ENCODE data around the gene ROCK2.
"Not testable (repeated sequence)": the region's sequence is repeated elsewhere in the genome, so short reads cannot be mapped to it uniquely, and the experiment has no call there.

Gene ROCK2

GRCh38 chr2:11244091-11244826 lies 100.2 kb downstream of the ROCK2 start:
- DNase-seq (ENCODE audit: low spot score) = no peak
- H3K9me3 Mint-ChIP-seq = no peaks in the 10 kb centered on the region
- no peaks in the 10 kb centered on the region for H3K27me3 Mint-ChIP-seq (ENCODE audit: low read depth)
- no peak overlapping the region for H3K27ac Mint-ChIP-seq
- peaks cover 5% of the 10 kb centered on the region for H3K36me3 Mint-ChIP-seq (ENCODE audit: low read depth)
- no peak overlapping the region for H3K4me3 Mint-ChIP-seq
- H3K4me1 Mint-ChIP-seq (ENCODE audit: low read depth) = no peaks in the 10 kb centered on the region

DNA sequence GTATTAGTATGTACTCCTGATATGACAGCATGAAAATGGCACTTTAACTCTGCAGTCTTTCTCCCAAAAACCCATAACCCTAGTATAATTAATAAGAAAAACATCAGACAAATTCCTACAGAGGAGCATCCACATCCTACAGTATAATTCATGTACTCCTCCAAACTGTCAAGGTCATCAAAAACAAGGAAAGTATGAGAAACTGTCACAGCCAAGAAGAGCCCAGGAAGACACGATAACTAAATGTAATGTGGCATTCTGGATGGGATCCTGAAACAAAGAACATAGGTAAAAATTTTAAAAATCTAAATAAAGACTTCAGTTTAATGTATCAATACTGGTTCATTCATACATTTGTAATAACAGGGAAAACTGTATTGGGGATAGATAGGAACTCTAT lies 100.9 kb downstream of the ROCK2 start:
- no peak overlapping the region for H3K4me3 Mint-ChIP-seq
- peaks cover 5% of the 10 kb centered on the region for H3K36me3 Mint-ChIP-seq (ENCODE audit: low read depth)
- no peaks in the 10 kb centered on the region for H3K27me3 Mint-ChIP-seq (ENCODE audit: low read depth)
- no peak for DNase-seq (ENCODE audit: low spot score)
- no peak overlapping the region for H3K27ac Mint-ChIP-seq
- no peaks in the 10 kb centered on the region for H3K9me3 Mint-ChIP-seq
- no peaks in the 10 kb centered on the region for H3K4me1 Mint-ChIP-seq (ENCODE audit: low read depth)

DNA sequence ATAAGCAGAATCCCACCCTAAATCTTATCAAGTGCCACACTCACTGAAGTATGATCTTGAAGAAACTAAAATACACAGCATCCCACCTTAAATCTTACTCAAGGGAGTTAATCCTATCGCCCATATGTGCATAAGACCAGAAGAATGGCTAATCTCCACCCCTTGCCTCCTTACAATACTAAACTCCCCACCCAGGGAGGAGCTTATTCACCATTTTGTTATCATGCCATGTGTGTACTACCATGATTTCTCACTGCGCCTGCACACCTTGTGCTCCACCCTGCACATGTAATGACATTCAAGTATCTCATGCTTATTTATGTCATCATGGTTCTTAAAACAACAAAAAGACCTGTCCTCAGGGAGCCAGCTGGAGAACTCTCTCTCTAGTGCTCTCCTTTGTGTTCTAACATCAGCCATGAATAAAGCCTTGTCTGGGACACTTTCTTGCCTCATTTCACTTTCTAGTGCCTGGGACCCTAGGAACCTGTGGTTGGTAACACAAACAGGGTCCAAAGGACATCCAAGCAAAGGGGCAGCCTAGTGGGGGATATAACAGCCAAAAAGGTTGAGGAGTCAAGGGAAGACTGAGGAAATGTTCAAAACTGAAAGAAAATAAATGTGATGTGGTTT lies 101.8 kb downstream of the ROCK2 start:
- Mint-ChIP-seq H3K36me3 (ENCODE audit: low read depth) (peaks cover 5% of the 10 kb centered on the region), H3K4me3 (no peak overlapping the region), H3K9me3 (no peaks in the 10 kb centered on the region), H3K27me3 (ENCODE audit: low read depth) (no peaks in the 10 kb centered on the region), H3K27ac (no peak overlapping the region), H3K4me1 (ENCODE audit: low read depth) (no peaks in the 10 kb centered on the region)
- DNase-seq (ENCODE audit: low spot score) = no peak

GRCh38 chr2:11241412-11242203 lies 102.8 kb downstream of the ROCK2 start:
- Mint-ChIP-seq H3K27me3 (ENCODE audit: low read depth) (no peaks in the 10 kb centered on the region), H3K4me1 (ENCODE audit: low read depth) (peaks cover under 1% of the 10 kb centered on the region), H3K4me3 (no peak overlapping the region), H3K36me3 (ENCODE audit: low read depth) (no peaks in the 10 kb centered on the region), H3K9me3 (no peaks in the 10 kb centered on the region), H3K27ac (no peak overlapping the region)
- no peak for DNase-seq (ENCODE audit: low spot score)

DNA sequence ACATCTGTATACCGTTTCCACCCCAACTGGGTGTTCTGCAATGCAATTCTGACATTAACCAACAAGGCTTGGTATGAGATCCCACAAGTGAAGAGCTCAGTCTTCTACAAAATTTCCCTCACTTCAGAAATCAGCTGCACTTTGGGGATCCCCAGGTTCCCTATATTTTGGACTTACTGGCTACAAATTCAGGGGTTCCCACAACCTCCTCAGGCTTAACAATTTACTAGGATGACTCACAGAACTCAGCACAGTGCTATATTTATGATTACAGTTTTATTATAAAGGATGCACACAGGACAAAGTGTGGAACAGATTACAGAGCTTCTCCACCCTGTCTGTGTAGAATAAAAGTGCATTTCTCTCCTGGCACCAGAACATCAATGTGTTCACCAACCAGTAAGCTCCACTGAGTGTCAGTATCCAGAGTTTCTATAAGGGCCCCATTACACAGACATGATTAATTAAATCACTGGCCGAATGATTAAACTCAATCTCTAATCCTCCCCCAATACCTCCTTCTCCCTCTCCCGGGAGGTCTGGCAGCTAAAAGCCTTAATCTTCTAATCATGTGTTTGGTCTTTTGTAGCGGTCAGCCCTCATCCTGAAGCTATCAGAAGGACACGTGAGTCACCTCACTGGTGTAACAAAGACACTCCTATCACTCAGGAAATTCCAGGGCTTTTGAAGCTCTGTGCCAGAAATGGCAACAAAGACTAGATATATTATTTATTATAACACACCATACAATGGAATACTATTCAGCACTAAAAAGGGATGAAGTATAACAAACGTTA lies 104.6 kb downstream of the ROCK2 start:
- H3K9me3 Mint-ChIP-seq = no peaks in the 10 kb centered on the region
- no peaks in the 10 kb centered on the region for H3K27me3 Mint-ChIP-seq (ENCODE audit: low read depth)
- no peak for DNase-seq (ENCODE audit: low spot score)
- H3K4me1 Mint-ChIP-seq (ENCODE audit: low read depth) = peaks cover 3% of the 10 kb centered on the region
- H3K36me3 Mint-ChIP-seq (ENCODE audit: low read depth) = peaks cover 3% of the 10 kb centered on the region
- no peak overlapping the region for H3K4me3 Mint-ChIP-seq
- no peak overlapping the region for H3K27ac Mint-ChIP-seq

- Mint-ChIP-seq H3K4me1 (ENCODE audit: low read depth) (peaks cover 3% of the 10 kb centered on the region), H3K27ac (no peak overlapping the region)
Measured at GRCh38 chr2:11239147-11239546, 105.3 kb downstream of the ROCK2 start.

DNA sequence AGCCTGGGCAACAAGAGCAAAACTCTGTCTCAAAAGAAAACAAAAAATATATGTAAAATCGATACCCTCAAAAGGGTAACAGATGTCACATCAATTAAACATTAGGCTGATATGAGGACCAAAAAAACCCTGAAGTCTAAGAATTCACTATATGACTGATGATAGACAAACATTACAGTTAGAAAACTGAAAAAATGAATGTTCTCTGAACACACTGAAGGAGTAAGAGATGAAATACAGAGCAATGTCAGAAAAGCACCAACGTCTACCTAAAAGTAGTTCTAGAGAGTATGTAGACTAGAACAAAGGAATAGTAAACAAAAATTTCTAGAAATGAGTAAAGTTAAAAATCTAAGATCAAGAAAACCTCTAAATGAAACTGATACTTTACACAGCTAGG lies 107.3 kb downstream of the ROCK2 start:
- H3K9me3 Mint-ChIP-seq = no peaks in the 10 kb centered on the region
- DNase-seq (ENCODE audit: low spot score) = no peak
- peaks cover 3% of the 10 kb centered on the region for H3K36me3 Mint-ChIP-seq (ENCODE audit: low read depth)
- no peak overlapping the region for H3K4me3 Mint-ChIP-seq
- H3K27me3 Mint-ChIP-seq (ENCODE audit: low read depth) = no peaks in the 10 kb centered on the region
- peaks cover 3% of the 10 kb centered on the region for H3K4me1 Mint-ChIP-seq (ENCODE audit: low read depth)
- no peak overlapping the region for H3K27ac Mint-ChIP-seq

More at GRCh38 chr2:11239147-11239546, 105.3 kb downstream of the ROCK2 start:
- no peak for DNase-seq (ENCODE audit: low spot score)
- H3K27me3 Mint-ChIP-seq (ENCODE audit: low read depth) = no peaks in the 10 kb centered on the region
- H3K36me3 Mint-ChIP-seq (ENCODE audit: low read depth) = peaks cover 3% of the 10 kb centered on the region
- H3K4me3 Mint-ChIP-seq = no peak overlapping the region
- H3K9me3 Mint-ChIP-seq = no peaks in the 10 kb centered on the region

- peaks cover 3% of the 10 kb centered on the region for H3K4me1 Mint-ChIP-seq (ENCODE audit: low read depth)
- H3K36me3 Mint-ChIP-seq (ENCODE audit: low read depth) = peaks cover 3% of the 10 kb centered on the region
- H3K27me3 Mint-ChIP-seq (ENCODE audit: low read depth) = no peaks in the 10 kb centered on the region
- H3K27ac Mint-ChIP-seq = no peak overlapping the region
- no peak overlapping the region for H3K4me3 Mint-ChIP-seq
- DNase-seq (ENCODE audit: low spot score) = no peak
- no peaks in the 10 kb centered on the region for H3K9me3 Mint-ChIP-seq
Measured at GRCh38 chr2:11236335-11236734, 108.1 kb downstream of the ROCK2 start.

DNA sequence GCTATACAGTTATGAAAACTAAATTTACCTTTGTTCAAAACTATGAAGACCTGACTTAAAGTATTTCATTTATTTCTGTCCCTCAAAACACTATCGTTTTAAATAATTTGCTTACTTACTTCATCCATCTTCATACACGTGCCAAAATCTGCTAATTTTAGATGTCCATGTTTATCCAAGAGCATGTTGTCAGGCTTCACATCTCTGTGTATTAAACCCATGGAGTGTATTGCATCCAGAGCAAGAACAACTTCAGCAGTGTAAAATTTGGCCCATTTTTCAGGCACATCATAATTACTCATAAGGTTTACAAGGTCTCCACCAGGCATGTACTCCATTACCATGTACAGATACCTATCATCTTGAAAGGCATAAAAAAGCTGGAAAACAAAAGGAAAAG lies 108.9 kb downstream of the ROCK2 start:
- H3K36me3 Mint-ChIP-seq (ENCODE audit: low read depth) = peaks cover 3% of the 10 kb centered on the region
- no peak overlapping the region for H3K4me3 Mint-ChIP-seq
- no peaks in the 10 kb centered on the region for H3K27me3 Mint-ChIP-seq (ENCODE audit: low read depth)
- DNase-seq (ENCODE audit: low spot score) = no peak
- H3K9me3 Mint-ChIP-seq = no peaks in the 10 kb centered on the region
- peaks cover 3% of the 10 kb centered on the region for H3K4me1 Mint-ChIP-seq (ENCODE audit: low read depth)
- H3K27ac Mint-ChIP-seq = no peak overlapping the region

GRCh38 chr2:11234309-11234708 lies 110.1 kb downstream of the ROCK2 start:
- Mint-ChIP-seq H3K4me3 (no peak overlapping the region), H3K36me3 (ENCODE audit: low read depth) (peaks cover 3% of the 10 kb centered on the region), H3K27ac (no peak overlapping the region), H3K4me1 (ENCODE audit: low read depth) (peaks cover 3% of the 10 kb centered on the region), H3K9me3 (no peaks in the 10 kb centered on the region), H3K27me3 (ENCODE audit: low read depth) (no peaks in the 10 kb centered on the region)
- DNase-seq (ENCODE audit: low spot score) = no peak

- H3K27ac Mint-ChIP-seq; H3K9me3 Mint-ChIP-seq; H3K4me1 Mint-ChIP-seq (ENCODE audit: low read depth); H3K36me3 Mint-ChIP-seq (ENCODE audit: low read depth); H3K27me3 Mint-ChIP-seq (ENCODE audit: low read depth); DNase-seq (ENCODE audit: low spot score); H3K4me3 Mint-ChIP-seq: not testable (repeated sequence)
Measured at GRCh38 chr2:11231193-11231592, 113.2 kb downstream of the ROCK2 start.

GRCh38 chr2:11228692-11229091 lies 115.7 kb downstream of the ROCK2 start:
- H3K4me1 Mint-ChIP-seq (ENCODE audit: low read depth) = no peaks in the 10 kb centered on the region
- H3K27me3 Mint-ChIP-seq (ENCODE audit: low read depth) = no peaks in the 10 kb centered on the region
- H3K27ac Mint-ChIP-seq = no peak overlapping the region
- DNase-seq (ENCODE audit: low spot score) = no peak
- H3K36me3 Mint-ChIP-seq (ENCODE audit: low read depth) = peaks cover 12% of the 10 kb centered on the region
- H3K4me3 Mint-ChIP-seq = no peak overlapping the region
- H3K9me3 Mint-ChIP-seq = no peaks in the 10 kb centered on the region

- Mint-ChIP-seq H3K36me3 (ENCODE audit: low read depth) (peaks cover 12% of the 10 kb centered on the region), H3K27me3 (ENCODE audit: low read depth) (no peaks in the 10 kb centered on the region), H3K9me3 (no peaks in the 10 kb centered on the region), H3K4me1 (ENCODE audit: low read depth) (no peaks in the 10 kb centered on the region), H3K27ac (no peak overlapping the region), H3K4me3 (no peak overlapping the region)
- no peak for DNase-seq (ENCODE audit: low spot score)
Measured at GRCh38 chr2:11227595-11227994, 116.8 kb downstream of the ROCK2 start.
